Activated naive CD4-positive, alpha-beta T cell treated with anti-CD3 and anti-CD28 coated beads, Interleukin-2, amount 50 U/mL, for 24 hours (primary cell): ENCODE measurements around the gene HOXC13.

Experiments
- H3K27ac Mint-ChIP-seq: one replicate; pipeline ENCODE4 v1.8.0; 2021; ENCODE audit warnings: mild to moderate bottlenecking, mixed read lengths
- H3K27me3 Mint-ChIP-seq: one replicate; pipeline ENCODE4 v1.8.0; 2021; ENCODE audit warnings: mixed read lengths
- H3K36me3 Mint-ChIP-seq: one replicate; pipeline ENCODE4 v1.8.0; 2021; ENCODE audit warnings: mixed read lengths
- H3K4me1 Mint-ChIP-seq: one replicate; pipeline ENCODE4 v1.8.0; 2021; ENCODE audit warnings: mixed read lengths
- H3K4me3 Mint-ChIP-seq: one replicate; pipeline ENCODE4 v1.8.0; 2021; ENCODE audit warnings: mild to moderate bottlenecking, mixed read lengths
- H3K9me3 Mint-ChIP-seq: one replicate; pipeline ENCODE4 v1.8.0; 2021; ENCODE audit warnings: mixed read lengths

The HOXC13 gene

DNA sequence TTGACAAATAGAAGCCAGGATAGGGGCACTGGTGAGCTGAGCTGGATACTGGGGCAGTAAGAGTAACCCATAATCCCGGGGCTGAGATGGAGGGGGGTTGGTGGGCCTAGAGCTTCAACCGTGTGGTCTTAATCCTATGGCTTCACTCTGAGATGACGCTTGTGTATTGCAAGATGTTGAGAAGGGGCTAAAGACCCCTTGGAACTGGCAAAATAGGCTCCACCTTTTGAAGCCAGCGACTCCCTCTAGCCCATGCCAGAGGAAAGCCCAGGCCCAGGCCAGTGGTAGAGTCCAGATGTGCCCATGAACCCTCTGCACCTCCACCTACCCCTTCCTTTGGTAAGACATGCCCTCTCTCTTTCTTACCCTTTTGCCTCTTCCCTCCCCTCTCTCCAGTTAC is 20.7 kb downstream of the HOXC13 start:
- peaks cover 9% of the 10 kb centered on the region for H3K9me3 Mint-ChIP-seq
- H3K27me3 Mint-ChIP-seq: peaks cover 68% of the 10 kb centered on the region
- H3K27ac Mint-ChIP-seq: no peak overlapping the region
- H3K4me1 Mint-ChIP-seq: peaks cover 28% of the 10 kb centered on the region
- no peak overlapping the region for H3K4me3 Mint-ChIP-seq
- H3K36me3 Mint-ChIP-seq: peaks cover 5% of the 10 kb centered on the region

DNA sequence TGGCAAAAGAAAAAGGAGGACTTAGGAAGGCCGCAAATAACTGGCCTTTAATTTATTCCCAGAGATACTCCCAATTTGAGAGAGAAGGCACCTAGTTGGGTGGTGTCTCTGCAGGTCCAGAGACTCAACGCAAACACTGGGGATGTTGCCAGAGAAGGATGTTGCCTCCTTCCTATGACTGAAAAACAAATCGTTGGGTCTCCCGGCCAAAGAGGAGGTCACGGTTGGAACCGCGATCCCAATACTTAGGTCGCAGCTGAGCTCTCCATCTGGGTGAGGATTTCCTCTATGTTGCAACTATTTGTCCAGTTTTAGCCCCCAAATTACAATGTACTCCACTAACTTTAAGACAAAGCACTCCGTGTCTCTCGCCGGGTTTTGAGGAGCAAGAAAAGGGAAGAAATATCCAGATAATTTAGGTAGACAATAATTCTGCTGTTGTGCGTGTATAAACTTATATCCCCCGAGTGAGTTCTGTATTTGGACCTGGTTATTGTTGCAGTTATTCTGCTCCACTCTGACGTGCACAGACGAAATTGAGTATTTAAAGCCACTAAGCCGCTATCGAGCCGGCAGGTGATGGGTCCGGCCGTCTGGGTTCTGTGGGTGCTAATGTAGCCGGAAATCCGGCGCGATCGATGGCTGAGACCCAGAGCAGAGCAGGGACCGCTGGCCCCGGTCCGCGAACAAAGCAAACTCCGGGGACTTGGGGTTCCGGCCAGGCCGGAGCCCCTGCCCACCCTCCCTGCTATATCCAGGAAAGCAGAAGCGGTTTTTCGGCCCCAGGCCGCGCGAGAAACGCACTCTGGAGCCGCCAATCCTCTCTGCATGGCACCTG is 21.8 kb downstream of the HOXC13 start:
- Mint-ChIP-seq H3K9me3 (peaks cover 11% of the 10 kb centered on the region), H3K36me3 (peaks cover 6% of the 10 kb centered on the region), H3K4me3 (no peak overlapping the region), H3K27ac (peak overlapping the region; percentile 74), H3K27me3 (peaks cover 76% of the 10 kb centered on the region), H3K4me1 (peaks cover 37% of the 10 kb centered on the region)

DNA sequence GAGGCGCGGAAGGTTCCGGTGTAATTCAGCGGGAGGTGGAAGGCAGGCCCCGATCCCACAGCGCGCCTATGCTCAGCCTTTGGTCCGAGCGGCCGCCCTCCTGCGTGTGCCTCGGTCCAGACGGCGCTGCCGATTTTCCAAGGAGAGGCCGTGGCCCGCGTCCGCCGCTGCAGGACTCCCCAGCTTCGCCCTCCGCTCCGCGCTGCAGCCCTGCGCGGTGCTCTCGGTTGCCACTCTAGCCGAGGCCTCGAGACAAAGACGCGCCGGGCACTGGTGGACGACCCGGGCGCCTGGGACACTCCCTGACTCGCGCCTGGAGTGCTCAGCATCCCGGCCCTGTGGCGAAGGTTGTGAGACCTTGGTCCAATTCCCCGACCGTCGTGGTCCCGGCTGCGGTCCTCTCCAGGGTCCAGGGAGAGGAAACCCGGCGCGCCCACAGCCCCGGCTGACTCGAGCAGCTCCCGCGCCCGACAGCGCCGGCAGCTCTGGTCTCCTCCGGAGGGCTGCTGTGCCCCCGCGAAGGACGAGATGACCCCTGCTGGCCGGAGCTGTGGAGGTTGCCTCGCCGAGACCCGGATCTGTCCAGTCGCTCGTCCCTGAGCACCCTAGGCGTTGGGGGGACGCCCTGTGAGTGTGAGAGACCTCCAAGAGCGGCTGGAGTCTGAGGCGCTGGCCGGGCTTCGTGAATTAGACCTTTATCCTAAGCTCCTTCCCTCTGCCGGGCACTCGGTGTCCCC is 22.6 kb downstream of the HOXC13 start:
- Mint-ChIP-seq H3K27me3 (peaks cover 73% of the 10 kb centered on the region), H3K9me3 (peaks cover 11% of the 10 kb centered on the region), H3K4me3 (no peak overlapping the region), H3K36me3 (peaks cover 8% of the 10 kb centered on the region), H3K27ac (no peak overlapping the region), H3K4me1 (peaks cover 39% of the 10 kb centered on the region)

DNA sequence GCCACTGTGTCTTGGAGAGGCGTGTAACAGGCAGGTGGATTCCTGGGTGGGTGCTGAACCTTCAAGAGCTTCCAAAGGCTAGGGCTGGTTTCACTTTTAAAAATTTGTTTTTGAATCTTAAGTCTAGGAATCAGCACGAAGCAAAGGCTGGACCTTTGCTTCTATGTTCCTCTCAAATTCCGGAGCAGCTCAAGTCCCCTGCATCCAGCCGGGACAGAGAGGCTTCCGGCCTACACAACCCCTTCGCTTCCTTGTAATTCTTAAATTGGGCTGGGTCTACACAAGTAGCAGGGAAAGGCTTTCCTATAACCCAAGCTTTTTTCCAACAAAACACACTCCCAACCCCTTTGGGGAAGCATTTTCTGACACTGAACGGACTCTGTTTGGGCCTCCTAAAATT is 24.4 kb downstream of the HOXC13 start:
- peaks cover 11% of the 10 kb centered on the region for H3K9me3 Mint-ChIP-seq
- H3K36me3 Mint-ChIP-seq: peaks cover 9% of the 10 kb centered on the region
- H3K4me1 Mint-ChIP-seq: peaks cover 42% of the 10 kb centered on the region
- H3K27me3 Mint-ChIP-seq: peaks cover 77% of the 10 kb centered on the region
- H3K4me3 Mint-ChIP-seq: no peak overlapping the region
- peak overlapping the region; percentile 41 for H3K27ac Mint-ChIP-seq

DNA sequence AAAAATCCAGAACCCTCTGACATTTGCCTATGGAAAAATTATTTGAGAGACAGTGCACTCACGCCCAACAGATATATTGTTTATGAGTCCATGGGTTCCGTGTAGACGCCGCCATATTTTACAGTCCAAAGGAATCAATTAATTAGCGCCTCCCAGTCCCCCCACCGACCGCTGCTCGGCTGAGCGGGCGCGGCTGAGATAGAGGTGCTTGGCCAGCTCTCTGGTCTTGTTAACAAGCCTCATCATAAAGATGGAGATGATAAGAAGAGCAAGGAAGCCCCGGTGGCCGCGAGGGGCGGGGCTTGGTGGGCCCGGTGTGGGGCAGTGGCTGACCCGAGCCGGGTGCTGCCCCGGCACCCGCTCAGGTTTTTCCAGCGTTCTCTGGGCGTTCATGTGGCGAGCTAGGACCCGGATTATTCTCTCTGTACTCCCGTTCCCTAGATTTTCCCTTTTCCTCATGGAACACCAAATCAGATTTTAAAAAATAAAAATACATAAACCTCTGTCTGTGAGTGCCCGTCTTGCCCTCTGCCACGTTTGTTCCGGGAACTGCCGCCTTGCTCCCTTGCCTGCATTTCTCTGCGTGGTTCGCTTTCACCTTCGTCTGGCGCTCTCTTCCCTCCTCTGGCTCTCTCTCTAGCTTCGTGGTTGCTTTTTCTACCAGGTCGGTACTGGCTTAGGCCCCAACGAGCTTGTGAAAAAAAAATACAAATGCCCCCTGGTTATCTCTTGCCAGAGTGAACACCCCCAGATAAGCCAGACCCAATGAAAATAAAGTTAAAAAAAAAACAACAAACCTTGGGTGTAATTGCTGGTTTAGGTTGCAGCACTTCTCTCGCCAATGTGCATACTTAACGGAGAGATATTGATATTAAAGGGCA is 25.0 kb downstream of the HOXC13 start:
- peaks cover 11% of the 10 kb centered on the region for H3K9me3 Mint-ChIP-seq
- H3K27ac Mint-ChIP-seq: peak overlapping the region; percentile 41
- peak overlapping the region; percentile 55 for H3K4me3 Mint-ChIP-seq
- peaks cover 42% of the 10 kb centered on the region for H3K4me1 Mint-ChIP-seq
- peaks cover 9% of the 10 kb centered on the region for H3K36me3 Mint-ChIP-seq
- H3K27me3 Mint-ChIP-seq: peaks cover 77% of the 10 kb centered on the region

DNA sequence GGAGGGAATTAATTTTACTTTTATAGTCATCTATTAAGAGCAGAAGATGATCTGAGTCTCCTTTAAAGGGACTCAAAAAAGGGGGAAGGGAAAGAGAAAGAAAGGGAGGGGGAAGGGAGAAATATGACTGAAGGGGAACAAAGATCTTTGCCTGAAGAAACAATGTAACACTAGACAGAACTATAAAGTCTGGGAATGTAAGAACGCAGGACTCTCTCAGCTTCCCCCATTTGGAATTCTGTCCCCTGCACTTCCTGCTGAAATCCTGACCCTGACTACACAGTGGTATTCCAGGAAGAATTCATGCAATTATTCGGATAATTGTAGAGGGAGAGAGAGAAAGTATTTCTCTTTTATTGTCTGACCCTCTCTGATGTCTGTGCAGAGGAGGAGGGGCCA is 25.7 kb downstream of the HOXC13 start:
- Mint-ChIP-seq H3K27ac (no peak overlapping the region), H3K4me3 (peak overlapping the region; percentile 55), H3K36me3 (peaks cover 9% of the 10 kb centered on the region), H3K27me3 (peaks cover 79% of the 10 kb centered on the region), H3K9me3 (peaks cover 11% of the 10 kb centered on the region), H3K4me1 (peaks cover 42% of the 10 kb centered on the region)

DNA sequence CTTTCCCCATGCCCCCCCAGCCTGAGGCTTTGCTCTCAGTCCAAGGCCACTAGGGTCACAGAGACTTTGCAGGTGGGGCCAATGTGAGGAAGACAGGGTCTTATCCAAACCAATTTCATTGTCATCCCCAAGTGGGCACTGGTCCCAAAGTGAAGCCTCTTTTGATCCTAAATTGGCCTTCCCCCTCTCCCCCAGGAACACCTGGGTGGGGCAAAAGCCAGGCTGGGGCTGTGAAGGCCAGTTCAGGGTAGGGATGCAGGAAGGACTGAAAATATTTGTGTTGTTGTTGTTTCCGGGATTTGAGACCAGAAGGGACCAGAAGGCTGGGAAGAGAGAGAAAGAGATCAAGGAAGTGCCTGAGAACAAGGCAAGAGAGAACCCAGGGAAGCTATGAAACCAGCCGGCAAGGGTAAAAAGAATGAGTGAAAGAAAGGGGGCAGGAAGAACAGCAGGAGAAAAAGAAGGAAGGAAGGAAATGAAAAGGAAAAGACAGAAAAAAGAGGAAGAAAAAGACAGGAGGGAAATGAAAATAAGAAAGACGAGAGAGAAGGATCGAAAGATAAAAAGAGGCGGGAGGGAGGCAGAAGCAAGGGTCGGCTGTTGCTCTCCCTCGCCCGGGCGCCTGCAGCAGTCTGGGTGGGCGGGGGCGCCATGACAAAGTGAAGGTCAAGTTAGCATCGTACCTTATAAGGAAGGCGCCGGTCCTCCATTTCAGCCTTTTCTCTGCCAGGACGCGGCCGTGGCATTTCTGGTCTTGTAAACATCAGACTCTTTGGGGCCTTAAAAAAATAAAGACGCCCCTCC is 26.9 kb downstream of the HOXC13 start:
- Mint-ChIP-seq H3K27ac (peak overlapping the region; percentile 65), H3K4me3 (peak overlapping the region; percentile 8), H3K36me3 (peaks cover 8% of the 10 kb centered on the region), H3K4me1 (peaks cover 39% of the 10 kb centered on the region), H3K27me3 (peaks cover 78% of the 10 kb centered on the region), H3K9me3 (peaks cover 7% of the 10 kb centered on the region)

DNA sequence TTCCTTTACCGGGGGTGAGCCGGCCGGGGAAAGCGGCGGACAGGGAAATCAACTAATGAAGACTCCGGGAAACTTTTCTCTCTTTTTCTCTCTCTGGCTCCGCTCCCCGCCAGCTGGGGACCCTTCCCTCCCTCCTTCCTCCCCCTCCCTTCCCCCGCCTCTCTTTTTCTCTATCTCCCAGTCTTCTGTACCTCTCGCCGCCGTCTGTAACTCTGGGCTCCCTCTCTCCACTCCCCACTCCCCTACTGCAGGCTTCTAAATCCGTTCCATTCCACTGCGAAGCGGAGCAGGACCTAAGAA is 27.4 kb downstream of the HOXC13 start:
- H3K9me3 Mint-ChIP-seq: peaks cover 7% of the 10 kb centered on the region
- H3K4me3 Mint-ChIP-seq: no peak overlapping the region
- peaks cover 8% of the 10 kb centered on the region for H3K36me3 Mint-ChIP-seq
- H3K27ac Mint-ChIP-seq: no peak overlapping the region
- peaks cover 82% of the 10 kb centered on the region for H3K27me3 Mint-ChIP-seq
- peaks cover 39% of the 10 kb centered on the region for H3K4me1 Mint-ChIP-seq

DNA sequence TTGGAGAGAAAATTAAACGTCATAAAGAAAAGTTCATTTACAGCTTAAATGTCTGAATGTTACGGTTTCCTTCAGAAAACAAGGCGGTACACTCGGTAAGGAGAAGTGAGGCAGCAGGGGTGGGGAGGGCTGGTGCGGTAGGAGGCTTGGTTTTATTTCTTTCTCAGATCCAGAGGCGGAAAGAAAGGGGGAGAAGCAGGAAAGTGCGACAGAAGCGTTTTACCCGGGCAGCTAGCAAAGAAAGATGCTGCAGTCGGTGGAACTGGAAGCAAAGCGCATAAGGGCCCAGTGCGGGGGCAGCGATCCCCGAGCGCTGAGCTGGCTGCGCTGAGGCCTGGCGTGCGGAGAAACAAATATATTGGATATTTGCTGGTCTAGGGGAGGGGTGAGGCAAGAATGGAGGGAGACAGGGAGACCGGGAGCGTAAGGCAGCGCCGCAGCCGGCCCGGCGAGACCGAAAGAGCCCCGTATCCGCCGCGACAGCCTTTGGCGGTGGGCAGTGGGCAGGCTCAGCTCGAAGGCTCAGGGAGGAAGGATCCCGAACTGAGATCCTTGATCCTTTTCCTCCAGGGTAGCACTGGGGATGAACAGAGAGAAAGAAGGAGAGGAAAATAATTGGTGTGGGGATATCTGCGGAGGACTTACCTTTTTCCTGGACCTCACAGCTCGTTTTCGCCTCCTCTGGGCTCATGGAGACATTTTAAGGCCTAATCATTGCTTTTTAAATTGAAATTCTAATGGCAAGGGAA is 27.9 kb downstream of the HOXC13 start:
- Mint-ChIP-seq H3K9me3 (peaks cover 7% of the 10 kb centered on the region), H3K4me3 (peak overlapping the region; percentile 45), H3K27ac (no peak overlapping the region), H3K27me3 (peaks cover 87% of the 10 kb centered on the region), H3K4me1 (peaks cover 39% of the 10 kb centered on the region), H3K36me3 (peaks cover 8% of the 10 kb centered on the region)

DNA sequence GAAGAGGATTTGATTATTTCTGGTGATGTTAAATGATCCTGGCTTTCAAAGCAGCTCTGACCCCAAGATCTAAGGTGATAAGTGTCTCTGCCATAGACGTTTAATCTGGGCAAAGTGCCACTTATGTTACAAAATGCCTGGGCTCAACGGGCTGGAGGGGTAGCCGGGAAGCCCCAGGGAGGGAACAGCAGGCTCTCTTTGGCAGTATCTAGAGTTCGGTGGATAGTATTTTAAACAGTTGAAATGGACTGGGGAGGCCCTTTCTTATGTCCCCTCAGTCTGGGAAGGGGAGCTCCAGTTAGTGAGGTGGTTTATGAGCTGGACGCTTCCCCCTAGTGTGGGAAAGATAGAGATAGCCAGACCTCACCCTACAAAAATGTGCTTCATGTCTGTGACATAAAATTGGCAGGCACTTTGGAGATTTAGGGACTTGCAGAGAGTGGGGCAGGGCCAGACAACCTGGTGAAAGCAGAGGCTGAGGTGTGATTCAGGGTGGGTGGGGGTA is 28.8 kb downstream of the HOXC13 start:
- Mint-ChIP-seq H3K27ac (no peak overlapping the region), H3K9me3 (peaks cover 7% of the 10 kb centered on the region), H3K27me3 (peaks cover 91% of the 10 kb centered on the region), H3K36me3 (peaks cover 8% of the 10 kb centered on the region), H3K4me3 (no peak overlapping the region), H3K4me1 (peaks cover 39% of the 10 kb centered on the region)

DNA sequence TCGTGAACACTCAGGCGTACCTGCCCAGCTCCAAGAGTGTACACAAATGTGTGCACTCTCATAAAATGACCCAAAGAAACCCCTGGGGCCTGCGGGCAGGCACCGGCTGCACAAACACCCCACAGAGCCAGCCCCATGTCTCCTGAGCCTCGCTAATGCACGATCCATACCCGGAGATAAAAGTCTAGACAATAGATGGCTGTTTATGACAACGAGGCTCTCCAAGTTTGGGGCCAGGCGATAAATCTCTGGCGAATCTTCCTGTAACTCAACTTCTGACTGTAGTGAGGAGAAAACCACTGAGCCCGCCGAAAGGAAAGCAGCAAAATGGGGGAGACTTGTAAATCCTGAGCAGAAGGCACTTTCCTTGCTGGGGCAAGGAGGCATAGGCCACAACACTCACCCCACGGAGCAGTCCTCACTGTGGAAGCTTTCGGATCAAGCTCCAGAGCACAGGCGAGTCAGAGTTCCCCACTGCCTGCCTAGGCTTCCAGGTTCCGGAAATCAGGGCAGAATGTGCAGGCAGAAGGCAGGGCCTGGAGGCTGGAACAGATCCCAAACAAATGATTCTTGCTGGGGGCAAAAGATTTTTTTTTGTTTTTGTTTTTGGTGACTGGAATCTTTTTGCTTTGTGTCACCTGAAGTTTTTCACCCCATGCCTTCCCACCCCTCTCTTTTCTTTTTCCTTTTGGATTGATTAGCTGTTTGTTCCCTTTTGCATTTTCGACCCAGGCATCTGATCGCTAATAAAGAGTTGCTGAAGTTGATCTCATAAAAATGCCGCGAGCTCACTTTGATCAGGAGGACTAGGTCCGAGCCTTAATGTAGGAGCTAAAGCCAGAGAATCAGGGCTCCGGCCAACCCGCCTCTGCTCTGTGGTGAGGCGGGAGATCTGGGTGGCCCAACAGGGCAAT is 29.8 kb downstream of the HOXC13 start:
- Mint-ChIP-seq H3K9me3 (peaks cover 7% of the 10 kb centered on the region), H3K27ac (peak overlapping the region; percentile 53), H3K4me1 (peaks cover 42% of the 10 kb centered on the region), H3K36me3 (peaks cover 11% of the 10 kb centered on the region), H3K4me3 (no peak overlapping the region), H3K27me3 (peaks cover 91% of the 10 kb centered on the region)

DNA sequence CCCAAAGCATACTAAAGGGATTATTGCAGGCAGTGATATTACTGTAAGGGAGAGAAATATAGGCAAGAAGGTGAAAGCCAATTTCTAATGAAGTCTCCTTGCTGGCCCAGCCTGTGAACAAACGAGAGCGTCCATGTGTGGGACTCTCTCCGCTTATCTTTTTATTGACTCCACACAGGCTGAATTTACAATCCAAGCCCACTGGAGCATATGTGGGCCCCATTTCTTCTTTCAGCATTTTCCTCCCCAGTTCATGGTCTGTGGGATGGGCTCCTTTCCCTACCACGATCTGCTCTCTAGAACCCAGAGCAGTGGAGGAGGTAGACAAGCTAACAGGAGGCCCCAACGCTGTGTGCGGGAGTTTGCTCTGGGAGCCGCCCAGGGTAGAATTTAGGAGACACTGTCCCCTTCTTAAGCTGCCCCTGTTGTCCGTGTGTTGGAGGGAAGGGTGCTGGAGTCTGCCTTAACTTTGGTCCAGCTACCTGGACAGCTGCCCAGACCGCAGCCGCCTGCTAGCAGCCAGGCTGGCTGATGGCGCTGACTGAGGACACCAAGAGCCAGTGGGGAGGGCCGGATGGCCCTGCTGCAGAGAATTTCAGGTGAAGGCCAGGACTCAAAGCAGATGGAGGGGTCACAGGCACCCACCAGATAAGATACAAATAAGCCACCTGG is 31.1 kb downstream of the HOXC13 start:
- no peaks in the 10 kb centered on the region for H3K9me3 Mint-ChIP-seq
- H3K27me3 Mint-ChIP-seq: peaks cover 82% of the 10 kb centered on the region
- H3K27ac Mint-ChIP-seq: no peak overlapping the region
- H3K4me3 Mint-ChIP-seq: no peak overlapping the region
- peaks cover 8% of the 10 kb centered on the region for H3K36me3 Mint-ChIP-seq
- peaks cover 35% of the 10 kb centered on the region for H3K4me1 Mint-ChIP-seq

DNA sequence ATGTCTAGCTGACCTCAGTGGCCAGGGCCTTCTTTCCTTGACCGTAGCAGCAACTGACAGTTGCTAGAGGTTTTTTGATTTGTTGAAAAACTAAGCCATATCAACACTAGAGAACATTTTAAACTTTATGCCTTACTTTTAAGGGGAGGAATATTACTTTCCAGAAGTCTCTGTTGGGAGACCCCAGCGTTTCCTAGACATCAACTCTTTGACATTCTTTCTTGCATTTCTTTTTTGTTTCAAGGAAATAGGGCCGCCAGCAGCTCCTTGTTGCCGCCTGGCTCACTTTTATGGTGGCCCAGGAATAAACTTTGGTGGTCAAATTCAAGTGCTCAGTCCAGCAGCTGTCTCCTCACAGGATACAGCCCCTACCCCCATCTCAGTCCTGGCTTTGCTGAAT is 31.8 kb downstream of the HOXC13 start:
- Mint-ChIP-seq H3K4me1 (peaks cover 33% of the 10 kb centered on the region), H3K27ac (no peak overlapping the region), H3K4me3 (no peak overlapping the region), H3K36me3 (peaks cover 6% of the 10 kb centered on the region), H3K9me3 (no peaks in the 10 kb centered on the region), H3K27me3 (peaks cover 79% of the 10 kb centered on the region)
